Spleen (tissue), 11 donors: ENCODE data around the gene PRRX2. TPM values are rescaled to one million over a fixed set of nuclear protein-coding genes. Genes with fewer than 3 reads are reported as not detected.

Experiments used
- DNase-seq: peaks from one replicate; pipeline ENCODE4 v3.0.0-alpha.2; 2020
- H3K27ac ChIP-seq, 8 donors: fragments of 200-600 bp; sonication (generic) in 7 of 8; 1 replicate in 4 of 8; 2 replicates in 4 of 8; pipeline versions ENCODE4 v1.5.0 to v1.8.0; 2016 to 2021; ENCODE audit warnings: inconsistent platforms in 4 of 8, mild to moderate bottlenecking in 4 of 8, moderate library complexity in 1 of 8
- H3K27me3 ChIP-seq, 7 donors: fragments of 200-600 bp; sonication (generic) in 6 of 7; replicated peaks in 1 of 7; 1 replicate in 4 of 7; 2 replicates in 3 of 7; pipeline versions ENCODE4 v1.5.0 to v1.8.0; 2016 to 2021; ENCODE audit warnings: inconsistent platforms in 3 of 7, mild to moderate bottlenecking in 1 of 7
- H3K36me3 ChIP-seq, 6 donors: fragments of 200-600 bp; sonication (generic) in 5 of 6; 1 replicate in 4 of 6; 2 replicates in 2 of 6; pipeline versions ENCODE4 v1.5.0 to v1.8.0; 2016 to 2021; ENCODE audit warnings: inconsistent platforms in 2 of 6
- H3K4me1 ChIP-seq, 6 donors: fragments of 200-600 bp; sonication (generic) in 5 of 6; 1 replicate in 3 of 6; 2 replicates in 3 of 6; pipeline versions ENCODE4 v1.5.0 to v1.8.0; 2016 to 2021; ENCODE audit warnings: inconsistent platforms in 3 of 6
- H3K4me3 ChIP-seq, 8 donors: fragments of 200-600 bp; sonication (generic) in 7 of 8; 1 replicate in 4 of 8; 2 replicates in 4 of 8; pipeline versions ENCODE4 v1.5.0 to v1.8.0; 2016 to 2021; ENCODE audit warnings: inconsistent platforms in 4 of 8, mild to moderate bottlenecking in 4 of 8, moderate library complexity in 2 of 8
- H3K9me3 ChIP-seq, 8 donors: fragments of 200-600 bp; sonication (generic) in 7 of 8; 1 replicate in 4 of 8; 2 replicates in 4 of 8; pipeline versions ENCODE4 v1.5.0 to v1.8.0; 2016 to 2021; ENCODE audit warnings: inconsistent platforms in 4 of 8
- CTCF ChIP-seq, 11 experiments: fragments of 200-600 bp in 7 of 11; fragments of 450-650 bp in 4 of 11; sonication (generic) in 4 of 11; IDR thresholded peaks in 8 of 11; conservative IDR thresholded peaks in 3 of 11; 1 replicate in 7 of 11; 2 replicates in 4 of 11; pipeline versions ENCODE4 v1.4.0 to v1.8.0; 2016 to 2021; ENCODE audit warnings: antibody characterized with exemption in 11 of 11, inconsistent platforms in 4 of 11, mild to moderate bottlenecking in 1 of 11
- POLR2A ChIP-seq, 3 donors: fragments of 450-650 bp; IDR thresholded peaks; one replicate each; pipeline ENCODE4 v1.5.1; 2017; ENCODE audit warnings: antibody characterized with exemption in 3 of 3, mild to moderate bottlenecking in 1 of 3
- POLR2AphosphoS5 ChIP-seq, 3 donors: sonication (generic); formaldehyde crosslinking; IDR thresholded peaks; one replicate each; pipeline ENCODE4 v1.5.1; 2017; ENCODE audit warnings: antibody characterized with exemption in 3 of 3
- WGBS, 5 donors: extraction: QIAGEN DNeasy Blood & Tissue Kit in 3 of 5; methylation state at CpG; one replicate each; pipeline versions ENCODE4 v1.1.5 to v1.1.7; 2013 to 2018; 5-methylcytosine and 5-hydroxymethylcytosine counted together
- intact Hi-C: fragments of 100-400 bp; cut with DNase I; formaldehyde crosslinking; loops from one replicate; pipeline ENCODE4 v1.15.0; 2023; ENCODE audit warnings: low total_unique reads
- polyA plus RNA-seq, 3 donors: library from polyadenylated mRNA; stranded (reverse); fragments of 200-250 nt; gene quantifications; one replicate each; pipeline ENCODE4 v1.2.1, GENCODE V29; 2013
- total RNA-seq, 7 donors: library from RNA; depleted of rRNA in 3 of 7; stranded (reverse); fragments of >200 nt in 3 of 7; fragmentation: NEBNext Ultra II Directional in 4 of 7; extraction: Animal tissue kit (Norgen Biotek cat#: 25700) in 4 of 7; gene quantifications; one replicate each; pipeline versions ENCODE4 v1.1.0 to v1.2.1, GENCODE V29; 2016 to 2021
- donor health status: healthy with polysubstance abuse.
- donor health status: DM: no; HTN: no; CAD: no; lungs with moderate emphysema.
- donor health status: DM: no; HTN: no; CAD: no.
- donor health status: Bipolar disorder and iron deficiency.
- donor health status: healthy.
- donor health status: DM: no; HTN: no; CAD: no.
- donor health status: DM: yes; HTN: yes; CAD: no.

PRRX2 gene
- total and polyA plus RNA-seq, 10 donors, result 0.32 to 1.5 (median 0.54) TPM; not detected in 5

DNA sequence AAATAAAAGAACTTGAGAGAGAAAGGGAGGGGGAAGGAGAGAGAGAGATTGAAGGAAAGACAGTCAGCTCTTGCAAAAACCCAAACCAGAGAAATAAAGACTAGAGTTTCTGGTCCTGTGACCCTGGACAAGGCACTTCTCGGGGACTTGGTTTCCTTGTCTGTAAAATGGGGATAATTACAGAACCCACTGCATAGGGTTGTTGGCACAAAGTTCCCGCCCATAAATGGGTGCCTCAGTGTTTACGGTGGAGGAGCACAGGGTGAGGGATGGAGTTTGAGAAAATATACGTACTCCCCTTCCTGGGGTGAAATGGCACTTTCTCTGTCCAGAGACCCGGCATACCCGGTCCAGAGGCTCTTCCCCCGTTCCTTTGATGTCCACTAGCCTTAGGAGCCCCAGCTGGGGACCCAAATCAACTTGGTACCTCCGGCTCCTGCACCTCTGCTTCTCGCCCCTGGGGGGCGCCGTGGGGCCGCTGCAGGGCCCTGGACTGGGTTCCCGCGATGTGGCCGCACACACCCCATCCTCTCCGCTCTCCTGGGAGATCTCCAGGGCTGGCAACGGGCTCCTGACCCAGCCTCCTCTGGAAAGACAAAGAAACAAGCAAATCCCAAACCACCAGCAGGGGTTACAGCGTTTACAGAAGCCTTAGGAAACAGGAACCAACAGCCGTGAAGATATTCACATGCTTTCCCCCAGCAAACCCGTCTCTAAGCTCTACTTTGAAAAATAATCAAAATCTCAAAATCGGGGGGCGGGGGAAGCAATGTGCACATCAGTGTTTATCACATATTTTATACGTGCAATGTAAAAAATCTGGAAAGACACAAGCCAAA is 61.1 kb downstream of the PRRX2 start:
- H3K4me1 ChIP-seq, result peaks cover 4 to 8% (median 6%) of the 10 kb centered on the region in 6 donors
- H3K27me3 ChIP-seq, result peaks cover 0 to 81% (median 0%) of the 10 kb centered on the region in 7 donors
- H3K4me3 ChIP-seq, result no peak overlapping the region
- 18 to 26% (median 20%) methylated on average over 16 to 23 of the region's 23 CpGs for WGBS, 5 donors
- TF ChIP-seq POLR2A (IDR thresholded peaks at IDR 0.05), result no peak
- peak in 10 of 11 experiments; percentile 40 to 89 (median 78) for TF ChIP-seq CTCF (IDR thresholded peaks at IDR 0.05 in 8 of 11, conservative IDR thresholded peaks at IDR 0.05 in 3 of 11)
- peak in 2 of 3 donors; percentile 7 to 32 for TF ChIP-seq POLR2AphosphoS5 (IDR thresholded peaks at IDR 0.05)
- H3K36me3 ChIP-seq, result no peaks in the 10 kb centered on the region
- intact Hi-C loops, result no loop called here
- peak; percentile 87 for DNase-seq
- H3K27ac ChIP-seq, result no peak overlapping the region
- no peaks in the 10 kb centered on the region for H3K9me3 ChIP-seq

GRCh38 chr9:129728744-129729143 is 63.3 kb downstream of the PRRX2 start:
- WGBS, 5 donors, result 81 to 95% (median 92%) methylated on average over 5 to 7 of the region's 7 CpGs
- peaks cover 4 to 8% (median 6%) of the 10 kb centered on the region in 6 donors for H3K4me1 ChIP-seq
- intact Hi-C loops, result no loop called here
- H3K36me3 ChIP-seq, result no peaks in the 10 kb centered on the region
- DNase-seq, result no peak
- TF ChIP-seq POLR2AphosphoS5 (IDR thresholded peaks at IDR 0.05) (no peak), POLR2A (IDR thresholded peaks at IDR 0.05) (no peak), CTCF (IDR thresholded peaks at IDR 0.05 in 8 of 11, conservative IDR thresholded peaks at IDR 0.05 in 3 of 11) (no peak)
- H3K9me3 ChIP-seq, result no peaks in the 10 kb centered on the region
- H3K27me3 ChIP-seq, result peaks cover 0 to 66% (median 0%) of the 10 kb centered on the region in 7 donors
- no peak overlapping the region for H3K27ac ChIP-seq
- no peak overlapping the region for H3K4me3 ChIP-seq

- peaks cover 0 to 54% (median 0%) of the 10 kb centered on the region in 7 donors for H3K27me3 ChIP-seq
- 34 to 44% (median 38%) methylated on average over 6 of the region's 6 CpGs for WGBS, 5 donors
Observed at GRCh38 chr9:129731477-129732085, 66.1 kb downstream of the PRRX2 start.

DNA sequence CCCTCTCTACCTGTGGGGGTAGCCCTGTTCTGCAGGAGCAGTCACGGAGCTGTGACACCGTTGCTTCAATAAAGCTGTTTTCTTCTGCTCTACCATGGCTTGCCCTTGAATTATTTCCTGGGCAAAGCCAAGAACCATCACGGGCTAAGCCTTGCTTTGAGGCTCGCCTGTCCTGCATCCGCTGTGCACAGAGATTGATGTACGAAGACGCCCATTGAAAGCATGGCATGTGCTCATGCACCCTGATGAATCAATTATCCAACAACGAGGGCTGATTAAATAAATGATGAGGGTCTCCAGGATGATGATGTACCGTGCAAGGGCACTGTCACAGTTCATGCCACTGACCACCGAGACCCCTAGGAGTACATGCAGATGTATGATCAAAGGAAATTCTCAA is 66.7 kb downstream of the PRRX2 start:
- Histone ChIP-seq H3K9me3 (no peaks in the 10 kb centered on the region), H3K4me3 (no peak overlapping the region), H3K27ac (no peak overlapping the region), H3K27me3 (peaks cover 0 to 55% (median 0%) of the 10 kb centered on the region in 7 donors), H3K4me1 (peaks cover 0 to 3% (median 1%) of the 10 kb centered on the region in 6 donors), H3K36me3 (no peaks in the 10 kb centered on the region)
- intact Hi-C loops, result no loop called here
- 62 to 74% (median 68%) methylated on average over 10 of the region's 10 CpGs for WGBS, 5 donors
- TF ChIP-seq POLR2AphosphoS5 (IDR thresholded peaks at IDR 0.05) (no peak), POLR2A (IDR thresholded peaks at IDR 0.05) (no peak), CTCF (IDR thresholded peaks at IDR 0.05 in 8 of 11, conservative IDR thresholded peaks at IDR 0.05 in 3 of 11) (no peak)
- DNase-seq, result no peak

More at GRCh38 chr9:129731477-129732085, 66.1 kb downstream of the PRRX2 start:
- intact Hi-C loops, result no loop called here
- Histone ChIP-seq H3K4me3 (no peak overlapping the region), H3K4me1 (peaks cover 2 to 4% (median 3%) of the 10 kb centered on the region in 6 donors), H3K36me3 (no peaks in the 10 kb centered on the region), H3K27ac (no peak overlapping the region), H3K9me3 (no peaks in the 10 kb centered on the region)
- no peak for TF ChIP-seq POLR2A (IDR thresholded peaks at IDR 0.05)
- DNase-seq, result no peak
